Parathyroid adenoma (tissue), 2 donors: ENCODE data around the gene MAP6.
A peak's percentile ranks its signal among the peaks of the same experiment; 100 is the strongest.

Source experiments
- H2AFZ ChIP-seq: fragments of 300-600 bp; sonication (generic); one replicate; pipeline ENCODE4 v1.7.0; 2017; ENCODE audit warnings: antibody characterized with exemption, mild to moderate bottlenecking
- H3K27ac ChIP-seq: fragments of 300-600 bp; sonication (generic); one replicate; pipeline ENCODE4 v1.7.0; 2017
- H3K27me3 ChIP-seq: fragments of 300-600 bp; sonication (generic); one replicate; pipeline ENCODE4 v1.7.0; 2017; ENCODE audit warnings: low read length; ENCODE audit not compliant: control insufficient read depth, insufficient read depth
- H3K36me3 ChIP-seq: fragments of 300-600 bp; sonication (generic); one replicate; pipeline ENCODE4 v1.7.0; 2017; ENCODE audit warnings: low read length; ENCODE audit not compliant: control insufficient read depth, insufficient read depth
- H3K4me1 ChIP-seq: fragments of 300-600 bp; sonication (generic); one replicate; pipeline ENCODE4 v1.7.0; 2017; ENCODE audit warnings: control low read depth
- H3K4me2 ChIP-seq: fragments of 300-600 bp; sonication (generic); one replicate; pipeline ENCODE4 v1.7.0; 2017; ENCODE audit warnings: low read length
- H3K4me3 ChIP-seq: fragments of 300-600 bp; sonication (generic); one replicate; pipeline ENCODE4 v1.7.0; 2017; ENCODE audit warnings: low read depth, low read length
- H3K79me2 ChIP-seq: fragments of 300-600 bp; sonication (generic); one replicate; pipeline ENCODE4 v1.7.0; 2017; ENCODE audit warnings: control low read depth
- H3K9ac ChIP-seq: fragments of 300-600 bp; sonication (generic); one replicate; pipeline ENCODE4 v1.7.0; 2017; ENCODE audit warnings: mild to moderate bottlenecking
- H3K9me3 ChIP-seq: fragments of 300-600 bp; sonication (generic); one replicate; pipeline ENCODE4 v1.7.0; 2017; ENCODE audit warnings: low read length; ENCODE audit not compliant: control insufficient read depth
- TF ChIP-seq, protein P1 (sequence below): fragments of 300-600 bp; sonication (generic); IDR thresholded peaks from one replicate; pipeline ENCODE4 v1.7.0; 2017; ENCODE audit warnings: antibody characterized with exemption, mild to moderate bottlenecking
- donor health status: primary hyperparathyroidism.

Gene MAP6

DNA sequence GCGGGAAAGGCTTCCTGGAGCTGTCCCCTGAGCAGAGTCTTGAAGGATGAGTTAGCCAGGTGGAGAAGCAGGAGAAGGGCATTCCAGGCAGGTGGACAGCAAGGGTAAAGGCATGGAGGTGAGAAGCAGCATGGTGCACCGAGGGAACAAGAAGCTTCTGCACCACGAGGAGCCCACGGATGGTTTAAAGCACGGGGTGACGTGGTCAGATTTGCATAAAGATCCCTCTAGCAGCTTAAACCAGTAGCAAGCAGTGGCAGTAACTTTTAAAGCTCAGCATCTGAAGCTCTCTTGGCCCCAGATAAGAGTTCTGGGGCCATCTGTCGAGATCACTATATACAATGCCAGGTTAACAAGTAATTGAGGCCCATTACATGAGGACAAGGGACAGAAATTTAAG, 69.9 kb downstream of the MAP6 start:
- H3K27me3 ChIP-seq = no peaks in the 10 kb centered on the region

GRCh38 chr11:75598264-75598663, 70.6 kb downstream of the MAP6 start:
- H3K4me2 ChIP-seq = no peak overlapping the region
- H3K4me3 ChIP-seq = no peak overlapping the region
- no peaks in the 10 kb centered on the region for H3K36me3 ChIP-seq
- H3K27me3 ChIP-seq = no peaks in the 10 kb centered on the region
- H3K4me1 ChIP-seq = no peaks in the 10 kb centered on the region
- H3K79me2 ChIP-seq = no peaks in the 10 kb centered on the region
- H2AFZ ChIP-seq = no peak overlapping the region
- no peak overlapping the region for H3K9ac ChIP-seq
- TF ChIP-seq, protein P1, sequence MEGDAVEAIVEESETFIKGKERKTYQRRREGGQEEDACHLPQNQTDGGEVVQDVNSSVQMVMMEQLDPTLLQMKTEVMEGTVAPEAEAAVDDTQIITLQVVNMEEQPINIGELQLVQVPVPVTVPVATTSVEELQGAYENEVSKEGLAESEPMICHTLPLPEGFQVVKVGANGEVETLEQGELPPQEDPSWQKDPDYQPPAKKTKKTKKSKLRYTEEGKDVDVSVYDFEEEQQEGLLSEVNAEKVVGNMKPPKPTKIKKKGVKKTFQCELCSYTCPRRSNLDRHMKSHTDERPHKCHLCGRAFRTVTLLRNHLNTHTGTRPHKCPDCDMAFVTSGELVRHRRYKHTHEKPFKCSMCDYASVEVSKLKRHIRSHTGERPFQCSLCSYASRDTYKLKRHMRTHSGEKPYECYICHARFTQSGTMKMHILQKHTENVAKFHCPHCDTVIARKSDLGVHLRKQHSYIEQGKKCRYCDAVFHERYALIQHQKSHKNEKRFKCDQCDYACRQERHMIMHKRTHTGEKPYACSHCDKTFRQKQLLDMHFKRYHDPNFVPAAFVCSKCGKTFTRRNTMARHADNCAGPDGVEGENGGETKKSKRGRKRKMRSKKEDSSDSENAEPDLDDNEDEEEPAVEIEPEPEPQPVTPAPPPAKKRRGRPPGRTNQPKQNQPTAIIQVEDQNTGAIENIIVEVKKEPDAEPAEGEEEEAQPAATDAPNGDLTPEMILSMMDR = no peak
- no peaks in the 10 kb centered on the region for H3K9me3 ChIP-seq
- H3K27ac ChIP-seq = no peak overlapping the region

More for the DNA sequence above, 69.9 kb downstream of the MAP6 start:
- Histone ChIP-seq H3K4me3 (no peak overlapping the region), H3K9me3 (no peaks in the 10 kb centered on the region), H3K9ac (no peak overlapping the region), H3K4me2 (no peak overlapping the region), H3K36me3 (no peaks in the 10 kb centered on the region), H3K27ac (no peak overlapping the region), H3K4me1 (no peaks in the 10 kb centered on the region), H2AFZ (no peak overlapping the region), H3K79me2 (no peaks in the 10 kb centered on the region)
- TF ChIP-seq, protein P1 = no peak

DNA sequence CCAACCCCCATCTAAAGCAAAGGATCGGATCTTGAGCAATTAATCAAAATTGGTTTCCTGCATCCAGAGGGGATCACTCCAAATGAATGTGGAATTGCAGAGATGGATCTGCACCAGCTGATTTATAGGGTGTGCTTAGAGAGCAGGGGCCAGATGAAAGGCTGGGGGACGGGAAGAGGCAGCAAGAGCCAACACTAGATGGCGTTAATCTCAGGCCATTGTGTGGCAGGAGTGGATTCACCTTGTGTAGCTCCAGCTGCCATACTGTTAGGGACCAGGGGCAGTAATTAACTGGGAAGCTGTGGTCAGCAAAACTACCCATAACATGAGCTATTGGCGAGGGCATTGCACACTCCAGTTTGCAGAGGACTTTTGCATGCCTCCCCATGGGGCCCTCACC, 71.2 kb downstream of the MAP6 start:
- no peak overlapping the region for H3K4me3 ChIP-seq
- no peaks in the 10 kb centered on the region for H3K27me3 ChIP-seq
- H3K9ac ChIP-seq = no peak overlapping the region
- H3K4me1 ChIP-seq = no peaks in the 10 kb centered on the region
- H3K9me3 ChIP-seq = no peaks in the 10 kb centered on the region
- H2AFZ ChIP-seq = no peak overlapping the region
- no peaks in the 10 kb centered on the region for H3K79me2 ChIP-seq
- TF ChIP-seq, protein P1 = peak; percentile 29
- no peaks in the 10 kb centered on the region for H3K36me3 ChIP-seq
- H3K27ac ChIP-seq = no peak overlapping the region
- H3K4me2 ChIP-seq = no peak overlapping the region

- no peaks in the 10 kb centered on the region for H3K36me3 ChIP-seq
- no peak overlapping the region for H3K4me2 ChIP-seq
- TF ChIP-seq, protein P1 = no peak
These were observed 71.9 kb downstream of the MAP6 start for GRCh38 chr11:75596914-75597313.

GRCh38 chr11:75595429-75595828, 73.4 kb downstream of the MAP6 start:
- TF ChIP-seq, protein P1 = no peak
- no peak overlapping the region for H2AFZ ChIP-seq
- no peak overlapping the region for H3K4me2 ChIP-seq
- no peak overlapping the region for H3K27ac ChIP-seq
- no peak overlapping the region for H3K4me3 ChIP-seq
- no peaks in the 10 kb centered on the region for H3K9me3 ChIP-seq
- no peaks in the 10 kb centered on the region for H3K4me1 ChIP-seq
- H3K27me3 ChIP-seq = no peaks in the 10 kb centered on the region
- no peaks in the 10 kb centered on the region for H3K36me3 ChIP-seq
- H3K9ac ChIP-seq = no peak overlapping the region
- H3K79me2 ChIP-seq = no peaks in the 10 kb centered on the region

More at GRCh38 chr11:75596914-75597313, 71.9 kb downstream of the MAP6 start:
- no peaks in the 10 kb centered on the region for H3K27me3 ChIP-seq
- H3K9ac ChIP-seq = no peak overlapping the region
- H3K79me2 ChIP-seq = no peaks in the 10 kb centered on the region
- H3K4me1 ChIP-seq = no peaks in the 10 kb centered on the region
- no peak overlapping the region for H3K4me3 ChIP-seq
- no peak overlapping the region for H2AFZ ChIP-seq
- no peaks in the 10 kb centered on the region for H3K9me3 ChIP-seq
- H3K27ac ChIP-seq = no peak overlapping the region
